ENCODE data around the gene PIP5K1C.
"Not testable (repeated sequence)": the region's sequence is repeated elsewhere in the genome, so short reads cannot be mapped to it uniquely, and the experiment has no call there.

- not testable (repeated sequence) for TF ChIP-seq MEIS2 (IDR thresholded peaks at IDR 0.05; ENCODE audit: partially characterized antibody); TSHZ1 (CRISPR knock-in tag; IDR thresholded peaks at IDR 0.05); DMBX1 (CRISPR knock-in tag; IDR thresholded peaks at IDR 0.05; ENCODE audit: borderline replicate concordance); ZEB2 (IDR thresholded peaks at IDR 0.05)
Measured at GRCh38 chr19:3584036-3584802, 116.0 kb downstream of the PIP5K1C start.
